A673 (cell line): ENCODE data around the gene TRAM2. TPM values are rescaled to one million over a fixed set of nuclear protein-coding genes. Genes with fewer than 3 reads are reported as not detected.

Experiments used
- BruUV-seq: library from RNA; stranded (reverse); fragments of 400-500 nt; replicated peaks from 2 replicates; lab custom pipeline; 2021; lab: Mats Ljungman, UMichigan
- CTCF ChIA-PET: fragments of 300-600 bp; sonication (Branson Sonifier 250); formaldehyde crosslinking; loops from one replicate; lab custom pipeline; 2022; ENCODE audit warnings: antibody characterized with exemption; lab: Charles Lee
- POLR2A ChIA-PET: fragments of 300-600 bp; sonication (Branson Sonifier 250); formaldehyde crosslinking; loops from one replicate; lab custom pipeline; 2022; ENCODE audit warnings: antibody characterized with exemption; ENCODE audit not compliant: low non-redundant PET; lab: Charles Lee
- DNase-seq: peaks from one replicate; pipeline ENCODE4 v3.0.0-alpha.2; 2015; ENCODE audit warnings: low spot score
- H3K27ac ChIP-seq: fragments of 200-600 bp; sonication (generic); 2 replicates; pipeline ENCODE4 v1.5.1; 2016; ENCODE audit warnings: mixed run types, low read depth, mild to moderate bottlenecking, mixed read lengths, antibody characterized with exemption, low read length; ENCODE audit not compliant: poor library complexity, severe bottlenecking
- H3K27me3 ChIP-seq: fragments of 200-600 bp; sonication (generic); replicated peaks from 2 replicates; pipeline ENCODE4 v1.6.1; 2017; ENCODE audit warnings: mixed run types, low read depth, mild to moderate bottlenecking, mixed read lengths, antibody characterized with exemption, low read length; ENCODE audit not compliant: insufficient read depth, poor library complexity
- H3K36me3 ChIP-seq: fragments of 200-600 bp; sonication (generic); 2 replicates; pipeline ENCODE4 v1.6.1; 2016; ENCODE audit warnings: mixed run types, mild to moderate bottlenecking, mixed read lengths, antibody characterized with exemption, low read length; ENCODE audit not compliant: insufficient read depth, poor library complexity, severe bottlenecking
- H3K4me1 ChIP-seq: fragments of 200-600 bp; sonication (generic); 2 replicates; pipeline ENCODE4 v1.6.1; 2017; ENCODE audit warnings: mixed run types, mild to moderate bottlenecking, mixed read lengths, antibody characterized with exemption, low read length; ENCODE audit not compliant: insufficient read depth, poor library complexity, severe bottlenecking
- H3K4me3 ChIP-seq: fragments of 200-600 bp; sonication (generic); 2 replicates; pipeline ENCODE4 v1.5.1; 2016; ENCODE audit warnings: low read depth, mixed run types, mild to moderate bottlenecking, mixed read lengths, low read length; ENCODE audit not compliant: poor library complexity, severe bottlenecking
- H3K9me3 ChIP-seq: fragments of 200-600 bp; sonication (generic); 2 replicates; pipeline ENCODE4 v1.6.1; 2016; ENCODE audit warnings: mixed run types, low read depth, mild to moderate bottlenecking, mixed read lengths, antibody characterized with exemption, low read length; ENCODE audit not compliant: poor library complexity, severe bottlenecking
- CTCF ChIP-seq: fragments of 300-800, 200-600 bp; sonication (generic); conservative IDR thresholded peaks from 2 replicates; pipeline ENCODE4 v1.5.1; 2017; ENCODE audit warnings: low read depth, mild to moderate bottlenecking, antibody characterized with exemption, low read length, moderate library complexity, mixed read lengths
- EZH2 ChIP-seq: fragments of 200-600 bp; sonication (generic); IDR thresholded peaks from 2 replicates; pipeline ENCODE4 v1.6.1; 2017; ENCODE audit warnings: borderline replicate concordance, low read depth, mild to moderate bottlenecking, mixed read lengths, antibody characterized with exemption, low read length; ENCODE audit not compliant: poor library complexity, severe bottlenecking
- intact Hi-C: fragments of 100-400 bp; cut with micrococcal nuclease; formaldehyde crosslinking; loops from one replicate; pipeline ENCODE4 v1.10.0; 2022; ENCODE audit not compliant: unreplicated experiment
- total RNA-seq: library from RNA; stranded (reverse); gene quantifications from 2 replicates; pipeline ENCODE4 v1.2.3, GENCODE V29; 2021

The TRAM2 gene
- total RNA-seq, 1 experiment from 2014 or later = 21.9 TPM

GRCh38 chr6:52512199-52512598 lies 64.7 kb downstream of the TRAM2 start:
- Histone ChIP-seq H3K9me3 (no peaks in the 10 kb centered on the region), H3K4me1 (peaks cover 12% of the 10 kb centered on the region), H3K4me3 (no peak overlapping the region), H3K27ac (no peak overlapping the region), H3K27me3 (no peaks in the 10 kb centered on the region), H3K36me3 (no peaks in the 10 kb centered on the region)
- ChIA-PET CTCF (no interaction called here), POLR2A (no interaction called here)
- DNase-seq = no peak
- BruUV-seq = no TSS peak
- TF ChIP-seq CTCF (no peak), EZH2 (no peak)
- intact Hi-C loops = no loop called here

- no peaks in the 10 kb centered on the region for H3K27me3 ChIP-seq
- CTCF ChIA-PET = no interaction called here
- BruUV-seq = no TSS peak
- no peak for DNase-seq
- H3K4me3 ChIP-seq = no peak overlapping the region
- intact Hi-C loops = no loop called here
- H3K36me3 ChIP-seq = no peaks in the 10 kb centered on the region
- H3K4me1 ChIP-seq = peaks cover 9% of the 10 kb centered on the region
- no peak overlapping the region for H3K27ac ChIP-seq
- H3K9me3 ChIP-seq = no peaks in the 10 kb centered on the region
- TF ChIP-seq CTCF (no peak), EZH2 (no peak)
- POLR2A ChIA-PET = no interaction called here
Observed at GRCh38 chr6:52511572-52512151, 65.2 kb downstream of the TRAM2 start.

GRCh38 chr6:52511163-52511562 lies 65.7 kb downstream of the TRAM2 start:
- no TSS peak for BruUV-seq
- Histone ChIP-seq H3K9me3 (no peaks in the 10 kb centered on the region), H3K4me1 (peaks cover 9% of the 10 kb centered on the region), H3K27ac (no peak overlapping the region), H3K36me3 (no peaks in the 10 kb centered on the region), H3K4me3 (no peak overlapping the region), H3K27me3 (no peaks in the 10 kb centered on the region)
- POLR2A ChIA-PET = no interaction called here
- CTCF ChIA-PET = no interaction called here
- intact Hi-C loops = no loop called here
- DNase-seq = no peak
- TF ChIP-seq CTCF (no peak), EZH2 (no peak)
